SK-N-SH (cell line): ENCODE measurements around the gene ZNF280A. TPM values are rescaled to one million over a fixed set of nuclear protein-coding genes. Genes with fewer than 3 reads are reported as not detected.

Experiments used
- CTCF ChIA-PET: fragments of 300-600, 350-600 bp; formaldehyde crosslinking; extraction: SDS; loops from one replicate; lab custom pipeline; 2021; lab: Yijun Ruan, JAX
- POLR2A ChIA-PET: fragments of 350-600 bp; sonication (Branson Sonifier 250); formaldehyde crosslinking; extraction: SDS; loops from one replicate; lab custom pipeline; 2020; ENCODE audit warnings: antibody characterized with exemption, inconsistent platforms; lab: Yijun Ruan, JAX
- DNase-seq: peaks from one replicate; pipeline ENCODE4 v3.0.0; 2012
- H2AFZ ChIP-seq: fragments of 200-600 bp; sonication (generic); 2 replicates; pipeline ENCODE4 v1.8.1; 2016; ENCODE audit warnings: antibody characterized with exemption, mild to moderate bottlenecking, low read depth
- H3F3A ChIP-seq: fragments of 200-600 bp; sonication (generic); replicated peaks from 2 replicates; pipeline ENCODE3; 2016; ENCODE audit warnings: antibody characterized with exemption, mild to moderate bottlenecking; ENCODE audit not compliant: insufficient read depth
- H3K27ac ChIP-seq, 2 experiments: fragments of 200-500 bp in 1 of 2; fragments of 200-600 bp in 1 of 2; sonication (Bioruptor generic) in 1 of 2; sonication (generic), shearing (Covaris generic) in 1 of 2; 2 replicates each; pipeline versions ENCODE4 v1.5.1 to v1.6.1; 2014 to 2016; ENCODE audit warnings: low read depth in 2 of 2, inconsistent platforms in 1 of 2, low read length in 1 of 2, mild to moderate bottlenecking in 1 of 2, mixed read lengths in 1 of 2
- H3K27me3 ChIP-seq: fragments of 200-600 bp; sonication (generic), shearing (Covaris generic); 2 replicates; pipeline ENCODE4 v1.6.1; 2016; ENCODE audit warnings: mixed run types; ENCODE audit not compliant: insufficient read depth
- H3K36me3 ChIP-seq, 2 experiments: fragments of 200-500 bp in 1 of 2; fragments of 200-600 bp in 1 of 2; sonication (Bioruptor generic) in 1 of 2; sonication (generic) in 1 of 2; replicated peaks in 1 of 2; 2 replicates each; pipeline versions ENCODE3 to v1.5.1; 2014 to 2016; ENCODE audit warnings: low read length in 1 of 2, mild to moderate bottlenecking in 1 of 2; ENCODE audit not compliant: insufficient read depth in 2 of 2, control insufficient read depth in 1 of 2
- H3K4me1 ChIP-seq, 2 experiments: fragments of 200-500 bp in 1 of 2; fragments of 200-600 bp in 1 of 2; sonication (Bioruptor generic) in 1 of 2; sonication (generic), shearing (Covaris generic) in 1 of 2; 2 replicates each; pipeline versions ENCODE4 v1.5.1 to v1.6.1; 2014 to 2016; ENCODE audit warnings: low read depth in 1 of 2, low read length in 1 of 2, mixed run types in 1 of 2; ENCODE audit not compliant: insufficient read depth in 2 of 2, control insufficient read depth in 1 of 2
- H3K4me2 ChIP-seq: fragments of 200-600 bp; sonication (generic), shearing (Covaris generic); 2 replicates; pipeline ENCODE4 v1.6.1; 2017; ENCODE audit warnings: mixed run types
- H3K4me3 ChIP-seq, 2 experiments: fragments of 200-500 bp in 1 of 2; fragments of 200-600 bp in 1 of 2; sonication (Bioruptor generic) in 1 of 2; sonication (generic), shearing (Covaris generic) in 1 of 2; 2 replicates each; pipeline versions ENCODE4 v1.5.1 to v1.8.1; 2014 to 2016; ENCODE audit warnings: low read depth in 2 of 2, inconsistent platforms in 1 of 2, low read length in 1 of 2, mild to moderate bottlenecking in 1 of 2, mixed read lengths in 1 of 2, moderate library complexity in 1 of 2
- H3K79me2 ChIP-seq: fragments of 200-600 bp; sonication (generic); 2 replicates; pipeline ENCODE4 v1.8.1; 2017; ENCODE audit warnings: mild to moderate bottlenecking; ENCODE audit not compliant: insufficient read depth
- H3K9ac ChIP-seq: fragments of 200-600 bp; sonication (generic); 2 replicates; pipeline ENCODE4 v1.6.1; 2017; ENCODE audit warnings: mixed run types
- H3K9me2 ChIP-seq: fragments of 200-600 bp; sonication (generic); 2 replicates; pipeline ENCODE4 v1.6.1; 2017; ENCODE audit warnings: mixed run types
- H3K9me3 ChIP-seq: fragments of 200-600 bp; sonication (generic); 2 replicates; pipeline ENCODE4 v1.6.1; 2017; ENCODE audit warnings: mixed run types, mild to moderate bottlenecking, moderate library complexity
- H4K20me1 ChIP-seq: fragments of 200-600 bp; sonication (generic); 2 replicates; pipeline ENCODE4 v1.6.1; 2017; ENCODE audit warnings: mild to moderate bottlenecking, mixed run types; ENCODE audit not compliant: insufficient read depth
- CTCF ChIP-seq: fragments of 200-600 bp; sonication (generic); IDR thresholded peaks from 2 replicates; pipeline ENCODE4 v1.6.1; 2017; ENCODE audit warnings: antibody characterized with exemption, mild to moderate bottlenecking, moderate library complexity
- ELF1 ChIP-seq: IDR thresholded peaks from 2 replicates; pipeline ENCODE4 v1.4.0; 2012
- FOXJ3 ChIP-seq: sonication (generic); formaldehyde crosslinking; IDR thresholded peaks from 2 replicates; pipeline ENCODE4 v1.5.1; 2020; ENCODE audit warnings: mild to moderate bottlenecking, missing genetic modification reagents
- GABPA ChIP-seq: IDR thresholded peaks from 2 replicates; pipeline ENCODE4 v1.4.0; 2012; ENCODE audit warnings: low read depth, mild to moderate bottlenecking
- NRF1 ChIP-seq: IDR thresholded peaks from 2 replicates; pipeline ENCODE4 v1.6.1; 2012; ENCODE audit warnings: low read depth, mild to moderate bottlenecking, low read length
- POLR2AphosphoS5 ChIP-seq: IDR thresholded peaks from 2 replicates; pipeline ENCODE4 v1.6.1; 2012; ENCODE audit warnings: low read depth, low read length
- RFX5 ChIP-seq: IDR thresholded peaks from 2 replicates; pipeline ENCODE4 v1.6.1; 2012; ENCODE audit warnings: mild to moderate bottlenecking, improper control_type of control experiment, low read length
- SMC3 ChIP-seq: IDR thresholded peaks from 2 replicates; pipeline ENCODE4 v1.6.1; 2012; ENCODE audit warnings: low read depth, low read length, improper control_type of control experiment
- TEAD4 ChIP-seq: IDR thresholded peaks from 2 replicates; pipeline ENCODE4 v1.4.0; 2012; ENCODE audit warnings: mild to moderate bottlenecking, borderline replicate concordance; ENCODE audit not compliant: insufficient read depth
- YY1 ChIP-seq: IDR thresholded peaks from 2 replicates; pipeline ENCODE4 v1.4.0; 2012; ENCODE audit warnings: low read depth, mild to moderate bottlenecking
- WGBS: methylation state at CpG from one replicate; pipeline ENCODE4 v1.1.6; 2017; ENCODE audit warnings: low lambda C conversion rate; 5-methylcytosine and 5-hydroxymethylcytosine counted together
- polyA plus RNA-seq, 3 experiments: library from polyadenylated mRNA; depleted of rRNA; stranded (reverse); fragments of >200 nt; gene quantifications; 2 replicates each; pipeline ENCODE4 v1.2.3, GENCODE V29; 2012
- TF ChIP-seq, protein P1 (sequence below): IDR thresholded peaks from 2 replicates; pipeline ENCODE4 v1.6.1; 2012; ENCODE audit warnings: mild to moderate bottlenecking, low read depth, low read length, moderate library complexity

The ZNF280A gene
- polyA plus RNA-seq, 1 of the 3 experiments (the other 2 are of a cell fraction), result not detected

- H3K27ac ChIP-seq, result no peak overlapping the region
- H3K4me3 ChIP-seq, result no peak overlapping the region
- no peak overlapping the region for H3K9ac ChIP-seq
- no peak for DNase-seq
- no peaks in the 10 kb centered on the region for H3K9me2 ChIP-seq
- H2AFZ ChIP-seq, result no peak overlapping the region
- H3K79me2 ChIP-seq, result no peaks in the 10 kb centered on the region
- peaks cover 7% of the 10 kb centered on the region for H3K27me3 ChIP-seq
- H3K9me3 ChIP-seq, result no peaks in the 10 kb centered on the region
- no peaks in the 10 kb centered on the region for H3K36me3 ChIP-seq
- TF ChIP-seq YY1, result no peak
- TF ChIP-seq RFX5, result no peak
- TF ChIP-seq, protein P1, sequence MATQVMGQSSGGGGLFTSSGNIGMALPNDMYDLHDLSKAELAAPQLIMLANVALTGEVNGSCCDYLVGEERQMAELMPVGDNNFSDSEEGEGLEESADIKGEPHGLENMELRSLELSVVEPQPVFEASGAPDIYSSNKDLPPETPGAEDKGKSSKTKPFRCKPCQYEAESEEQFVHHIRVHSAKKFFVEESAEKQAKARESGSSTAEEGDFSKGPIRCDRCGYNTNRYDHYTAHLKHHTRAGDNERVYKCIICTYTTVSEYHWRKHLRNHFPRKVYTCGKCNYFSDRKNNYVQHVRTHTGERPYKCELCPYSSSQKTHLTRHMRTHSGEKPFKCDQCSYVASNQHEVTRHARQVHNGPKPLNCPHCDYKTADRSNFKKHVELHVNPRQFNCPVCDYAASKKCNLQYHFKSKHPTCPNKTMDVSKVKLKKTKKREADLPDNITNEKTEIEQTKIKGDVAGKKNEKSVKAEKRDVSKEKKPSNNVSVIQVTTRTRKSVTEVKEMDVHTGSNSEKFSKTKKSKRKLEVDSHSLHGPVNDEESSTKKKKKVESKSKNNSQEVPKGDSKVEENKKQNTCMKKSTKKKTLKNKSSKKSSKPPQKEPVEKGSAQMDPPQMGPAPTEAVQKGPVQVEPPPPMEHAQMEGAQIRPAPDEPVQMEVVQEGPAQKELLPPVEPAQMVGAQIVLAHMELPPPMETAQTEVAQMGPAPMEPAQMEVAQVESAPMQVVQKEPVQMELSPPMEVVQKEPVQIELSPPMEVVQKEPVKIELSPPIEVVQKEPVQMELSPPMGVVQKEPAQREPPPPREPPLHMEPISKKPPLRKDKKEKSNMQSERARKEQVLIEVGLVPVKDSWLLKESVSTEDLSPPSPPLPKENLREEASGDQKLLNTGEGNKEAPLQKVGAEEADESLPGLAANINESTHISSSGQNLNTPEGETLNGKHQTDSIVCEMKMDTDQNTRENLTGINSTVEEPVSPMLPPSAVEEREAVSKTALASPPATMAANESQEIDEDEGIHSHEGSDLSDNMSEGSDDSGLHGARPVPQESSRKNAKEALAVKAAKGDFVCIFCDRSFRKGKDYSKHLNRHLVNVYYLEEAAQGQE, result no peak
- TF ChIP-seq CTCF, result no peak
- no peak for TF ChIP-seq FOXJ3
- no peak for TF ChIP-seq GABPA
- TF ChIP-seq ELF1, result no peak
- no peak for TF ChIP-seq TEAD4
- no peak for TF ChIP-seq NRF1
- TF ChIP-seq, all 33 proteins: peak for 0
- Histone ChIP-seq H3K4me1 (no peaks in the 10 kb centered on the region), H3F3A (no peaks in the 10 kb centered on the region), H3K4me2 (no peak overlapping the region), H4K20me1 (no peaks in the 10 kb centered on the region)
- ChIA-PET CTCF (interaction anchor here (1.0 kb wide), 1 partner anchor 15 kb away, joined by 5 read pairs; the partner anchor contains the start of gene ZNF280B), POLR2A (no interaction called here)
- WGBS, result 69% methylated on average over 6 of the region's 6 CpGs
Measured at GRCh38 chr22:22523494-22523893, 3.4 kb upstream of the ZNF280A start.

- Histone ChIP-seq H3K79me2 (no peaks in the 10 kb centered on the region), H3K9me3 (no peaks in the 10 kb centered on the region), H3K4me1 (no peaks in the 10 kb centered on the region), H3K36me3 (no peaks in the 10 kb centered on the region), H3F3A (no peaks in the 10 kb centered on the region), H3K9ac (no peak overlapping the region), H2AFZ (0 out of 2 replicates have a peak overlapping the region, but pooled peaks have one; percentile 29), H3K4me3 (no peak overlapping the region), H3K27me3 (peaks cover 7% of the 10 kb centered on the region), H3K27ac (no peak overlapping the region), H3K9me2 (no peaks in the 10 kb centered on the region)
- DNase-seq, result no peak
- POLR2A ChIA-PET, result no interaction called here
- CTCF ChIA-PET, result interaction anchor here (1.0 to 1.7 kb wide), 3 partner anchors 13 to 167 kb away, joined by 3 read pairs; partner anchors contain the start of gene ZNF280B
- WGBS, result 64% methylated on average over 8 of the region's 8 CpGs
- TF ChIP-seq POLR2AphosphoS5, result no peak
- no peak for TF ChIP-seq SMC3
- TF ChIP-seq, all 33 proteins: peak for 0
- Histone ChIP-seq H3K4me2 (no peak overlapping the region), H4K20me1 (no peaks in the 10 kb centered on the region)
Measured at GRCh38 chr22:22521631-22522030, 1.6 kb upstream of the ZNF280A start.
